ENCODE results near the gene SENP5.
"Not testable (repeated sequence)": the region's sequence is repeated elsewhere in the genome, so short reads cannot be mapped to it uniquely, and the experiment has no call there.

DNA sequence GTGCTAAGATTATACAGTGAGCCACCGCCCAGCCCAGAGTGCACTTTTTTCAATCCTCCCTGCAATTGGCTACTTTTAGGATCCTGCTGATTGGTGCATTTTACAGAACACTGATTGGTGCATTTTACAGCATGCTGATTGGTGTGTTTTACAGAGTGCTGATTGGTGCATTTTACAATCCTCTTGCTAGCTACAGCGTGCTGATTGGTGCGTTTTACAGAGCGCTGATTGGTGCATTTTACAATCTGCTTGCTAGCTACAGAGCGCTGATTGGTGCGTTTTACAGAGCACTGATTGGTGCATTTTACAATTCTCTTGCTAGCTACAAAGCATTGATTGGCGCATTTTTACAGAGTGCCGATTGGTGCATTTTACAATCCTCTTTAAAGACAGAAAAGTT lies 4.7 kb upstream of the SENP5 start:
- TF ChIP-seq POLR2A (IDR thresholded peaks at IDR 0.05) = not testable (repeated sequence)
- TF ChIP-seq, protein P1, sequence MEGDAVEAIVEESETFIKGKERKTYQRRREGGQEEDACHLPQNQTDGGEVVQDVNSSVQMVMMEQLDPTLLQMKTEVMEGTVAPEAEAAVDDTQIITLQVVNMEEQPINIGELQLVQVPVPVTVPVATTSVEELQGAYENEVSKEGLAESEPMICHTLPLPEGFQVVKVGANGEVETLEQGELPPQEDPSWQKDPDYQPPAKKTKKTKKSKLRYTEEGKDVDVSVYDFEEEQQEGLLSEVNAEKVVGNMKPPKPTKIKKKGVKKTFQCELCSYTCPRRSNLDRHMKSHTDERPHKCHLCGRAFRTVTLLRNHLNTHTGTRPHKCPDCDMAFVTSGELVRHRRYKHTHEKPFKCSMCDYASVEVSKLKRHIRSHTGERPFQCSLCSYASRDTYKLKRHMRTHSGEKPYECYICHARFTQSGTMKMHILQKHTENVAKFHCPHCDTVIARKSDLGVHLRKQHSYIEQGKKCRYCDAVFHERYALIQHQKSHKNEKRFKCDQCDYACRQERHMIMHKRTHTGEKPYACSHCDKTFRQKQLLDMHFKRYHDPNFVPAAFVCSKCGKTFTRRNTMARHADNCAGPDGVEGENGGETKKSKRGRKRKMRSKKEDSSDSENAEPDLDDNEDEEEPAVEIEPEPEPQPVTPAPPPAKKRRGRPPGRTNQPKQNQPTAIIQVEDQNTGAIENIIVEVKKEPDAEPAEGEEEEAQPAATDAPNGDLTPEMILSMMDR (IDR thresholded peaks at IDR 0.05) = not testable (repeated sequence)

All from right lobe of liver (tissue), 4 donors.